Measurements from ENCODE around the gene PLA2G2F. TPM values are rescaled to one million over a fixed set of nuclear protein-coding genes. Genes with fewer than 3 reads are reported as not detected.

PLA2G2F gene
- total RNA-seq, 1 experiment from 2014 or later = not detected

DNA sequence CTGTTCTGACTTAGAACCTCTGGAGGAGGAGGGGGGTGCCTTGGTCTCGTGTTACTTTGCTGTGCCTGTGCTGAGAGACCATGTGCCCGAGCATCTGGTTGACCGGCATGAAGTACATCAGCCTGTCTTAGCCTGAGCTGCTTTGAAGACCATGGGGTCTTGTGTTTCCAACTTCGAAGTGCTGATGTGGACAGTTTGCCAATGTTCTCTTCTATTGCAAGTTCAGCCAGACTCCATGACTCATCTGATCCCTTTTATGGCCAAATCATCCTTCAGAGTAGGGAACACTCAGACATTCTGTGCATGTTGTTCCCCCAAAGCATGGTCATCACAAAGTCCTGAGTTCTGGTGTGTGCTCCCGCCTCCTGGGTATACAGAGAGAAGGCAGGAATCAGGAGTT is 53.2 kb downstream of the PLA2G2F start:
- ChIA-PET POLR2A (interaction anchor here (0.7 kb wide), 1 partner anchor 707 kb away, joined by 3 read pairs; the partner anchor contains the start of gene CAPZB), CTCF (interaction anchor here (0.8 to 2.6 kb wide), 4 partner anchors 20 to 302 kb away, joined by 3 to 13 read pairs (median 4); no protein-coding TSS in a partner anchor)
- Mint-ChIP-seq H3K9me3 (ENCODE audit: unreplicated experiment) (no peaks in the 10 kb centered on the region), H3K4me3 (ENCODE audit: unreplicated experiment) (no peak overlapping the region), H3K4me1 (ENCODE audit: insufficient read depth, unreplicated experiment) (peaks cover 24% of the 10 kb centered on the region), H3K27ac (ENCODE audit: low read depth, unreplicated experiment) (no peak overlapping the region), H3K36me3 (ENCODE audit: insufficient read depth, unreplicated experiment) (no peaks in the 10 kb centered on the region), H3K27me3 (ENCODE audit: insufficient read depth, unreplicated experiment) (peaks cover 23% of the 10 kb centered on the region)
- TF ChIP-seq, protein P1, sequence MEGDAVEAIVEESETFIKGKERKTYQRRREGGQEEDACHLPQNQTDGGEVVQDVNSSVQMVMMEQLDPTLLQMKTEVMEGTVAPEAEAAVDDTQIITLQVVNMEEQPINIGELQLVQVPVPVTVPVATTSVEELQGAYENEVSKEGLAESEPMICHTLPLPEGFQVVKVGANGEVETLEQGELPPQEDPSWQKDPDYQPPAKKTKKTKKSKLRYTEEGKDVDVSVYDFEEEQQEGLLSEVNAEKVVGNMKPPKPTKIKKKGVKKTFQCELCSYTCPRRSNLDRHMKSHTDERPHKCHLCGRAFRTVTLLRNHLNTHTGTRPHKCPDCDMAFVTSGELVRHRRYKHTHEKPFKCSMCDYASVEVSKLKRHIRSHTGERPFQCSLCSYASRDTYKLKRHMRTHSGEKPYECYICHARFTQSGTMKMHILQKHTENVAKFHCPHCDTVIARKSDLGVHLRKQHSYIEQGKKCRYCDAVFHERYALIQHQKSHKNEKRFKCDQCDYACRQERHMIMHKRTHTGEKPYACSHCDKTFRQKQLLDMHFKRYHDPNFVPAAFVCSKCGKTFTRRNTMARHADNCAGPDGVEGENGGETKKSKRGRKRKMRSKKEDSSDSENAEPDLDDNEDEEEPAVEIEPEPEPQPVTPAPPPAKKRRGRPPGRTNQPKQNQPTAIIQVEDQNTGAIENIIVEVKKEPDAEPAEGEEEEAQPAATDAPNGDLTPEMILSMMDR (IDR thresholded peaks at IDR 0.05; ENCODE audit: unreplicated experiment) = no peak
- no TSS peak for BruUV-seq (replicated peaks)
- DNase-seq (ENCODE audit: unreplicated experiment) = peak; percentile 47
- intact Hi-C loops (cut with micrococcal nuclease) = no loop called here

DNA sequence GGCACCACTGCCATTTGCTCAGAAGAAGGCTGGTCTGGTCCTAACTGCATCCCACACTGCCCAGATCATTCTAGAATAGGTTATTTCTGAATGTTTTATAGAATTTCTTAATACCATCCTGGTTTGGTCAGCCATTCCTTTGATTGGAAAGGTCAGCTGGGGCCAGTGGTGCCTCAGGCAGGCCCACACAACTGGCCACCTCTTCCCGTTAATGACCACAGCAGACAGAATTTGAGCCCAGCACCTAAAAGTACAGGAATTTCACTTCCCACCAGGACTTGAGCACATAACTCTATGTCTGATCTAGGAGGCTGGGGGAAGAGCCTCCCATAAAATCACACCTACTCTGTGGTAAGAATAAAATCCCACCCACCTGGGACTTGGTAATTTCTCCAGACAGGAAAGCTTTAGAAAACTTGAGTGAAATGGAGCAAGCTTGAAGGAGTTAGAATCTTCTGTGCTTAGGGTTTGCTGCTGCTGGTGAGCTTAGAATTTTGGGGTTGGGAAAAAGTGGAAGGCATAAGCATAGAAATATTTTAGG is 53.8 kb downstream of the PLA2G2F start:
- TF ChIP-seq, protein P1 (IDR thresholded peaks at IDR 0.05; ENCODE audit: unreplicated experiment) = no peak
- Mint-ChIP-seq H3K4me3 (ENCODE audit: unreplicated experiment) (no peak overlapping the region), H3K27me3 (ENCODE audit: insufficient read depth, unreplicated experiment) (peaks cover 18% of the 10 kb centered on the region), H3K27ac (ENCODE audit: low read depth, unreplicated experiment) (no peak overlapping the region), H3K9me3 (ENCODE audit: unreplicated experiment) (no peaks in the 10 kb centered on the region), H3K4me1 (ENCODE audit: insufficient read depth, unreplicated experiment) (peaks cover 26% of the 10 kb centered on the region), H3K36me3 (ENCODE audit: insufficient read depth, unreplicated experiment) (no peaks in the 10 kb centered on the region)
- DNase-seq (ENCODE audit: unreplicated experiment) = no peak
- ChIA-PET POLR2A (interaction anchor here (1.2 kb wide), 1 partner anchor 45 kb away, joined by 3 read pairs; no protein-coding TSS in a partner anchor), CTCF (interaction anchor here (0.8 to 3.1 kb wide), 9 partner anchors 12 to 302 kb away, joined by 3 to 13 read pairs (median 4); no protein-coding TSS in a partner anchor)
- intact Hi-C loops (cut with micrococcal nuclease) = no loop called here
- no TSS peak for BruUV-seq (replicated peaks)

DNA sequence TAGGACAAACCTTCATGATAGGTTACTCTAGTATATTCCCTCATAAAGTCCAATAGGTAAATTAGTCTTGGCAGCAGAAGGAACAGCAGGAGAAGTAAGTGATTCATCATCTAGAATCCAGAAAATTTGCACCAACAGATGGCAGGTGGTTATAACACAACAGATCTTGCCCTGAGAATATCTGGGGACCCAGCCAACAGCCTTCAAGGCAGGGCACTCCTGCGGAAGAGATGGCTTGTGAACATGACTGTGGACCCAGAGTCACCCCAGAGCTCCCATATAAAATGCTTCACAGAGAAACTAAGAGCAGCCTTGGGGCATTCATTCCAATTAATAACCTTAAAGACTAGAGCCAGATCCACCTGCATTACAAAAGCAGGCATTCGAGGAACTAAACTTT is 55.1 kb downstream of the PLA2G2F start:
- no peak overlapping the region for H3K27ac Mint-ChIP-seq (ENCODE audit: low read depth, unreplicated experiment)
- H3K4me1 Mint-ChIP-seq (ENCODE audit: insufficient read depth, unreplicated experiment) = peaks cover 27% of the 10 kb centered on the region
- ChIA-PET CTCF (interaction anchor here (1.2 to 3.1 kb wide), 6 partner anchors 13 to 103 kb away, joined by 3 to 13 read pairs (median 6); no protein-coding TSS in a partner anchor), POLR2A (interaction anchor here (0.7 to 1.1 kb wide), 2 partner anchors 15 to 140 kb away, joined by 3 to 5 read pairs; no protein-coding TSS in a partner anchor)
- peak; percentile 78 for DNase-seq (ENCODE audit: unreplicated experiment)
- H3K27me3 Mint-ChIP-seq (ENCODE audit: insufficient read depth, unreplicated experiment) = peaks cover 5% of the 10 kb centered on the region
- TF ChIP-seq, protein P1 (IDR thresholded peaks at IDR 0.05; ENCODE audit: unreplicated experiment) = no peak
- H3K4me3 Mint-ChIP-seq (ENCODE audit: unreplicated experiment) = no peak overlapping the region
- BruUV-seq (replicated peaks) = no TSS peak
- intact Hi-C loops (cut with micrococcal nuclease) = loop anchor here (2.0 kb wide), 3 partner anchors 93 to 277 kb away; no protein-coding TSS in a partner anchor
- no peaks in the 10 kb centered on the region for H3K36me3 Mint-ChIP-seq (ENCODE audit: insufficient read depth, unreplicated experiment)
- H3K9me3 Mint-ChIP-seq (ENCODE audit: unreplicated experiment) = no peaks in the 10 kb centered on the region

DNA sequence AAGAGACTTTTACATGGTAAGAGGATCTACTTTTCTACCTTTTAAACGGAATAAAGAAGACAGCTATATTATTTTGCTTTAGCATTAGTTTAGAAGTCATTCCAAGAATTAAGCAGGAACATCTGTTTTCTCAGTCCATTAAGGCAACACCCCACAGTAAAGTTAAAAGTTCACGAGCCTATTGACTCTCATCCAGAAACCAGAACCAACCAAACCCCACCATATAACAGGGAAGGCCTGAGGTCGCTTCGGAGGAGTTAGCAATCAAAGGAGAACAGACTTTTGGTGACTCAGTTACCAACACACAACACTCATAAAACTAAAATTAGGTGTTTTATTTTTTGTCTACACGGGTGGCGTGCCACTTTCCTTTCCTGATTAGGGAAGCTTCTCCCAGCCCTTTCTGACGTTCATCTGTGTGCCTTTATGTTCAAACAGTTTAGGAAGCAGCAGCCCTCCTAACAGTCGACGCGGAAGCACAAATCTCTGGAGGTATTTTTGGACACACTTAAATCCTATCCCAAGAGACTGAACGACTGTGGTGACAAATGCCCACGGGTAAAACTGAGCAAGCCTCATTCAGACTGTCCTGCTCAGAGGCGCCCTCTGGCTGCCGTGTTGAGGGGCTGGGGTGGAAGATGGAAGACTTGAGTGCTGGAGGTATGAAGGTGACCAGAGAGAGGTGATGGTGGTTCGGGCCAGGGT is 55.8 kb downstream of the PLA2G2F start:
- Mint-ChIP-seq H3K27ac (ENCODE audit: low read depth, unreplicated experiment) (no peak overlapping the region), H3K9me3 (ENCODE audit: unreplicated experiment) (no peaks in the 10 kb centered on the region), H3K27me3 (ENCODE audit: insufficient read depth, unreplicated experiment) (no peaks in the 10 kb centered on the region), H3K4me3 (ENCODE audit: unreplicated experiment) (no peak overlapping the region), H3K36me3 (ENCODE audit: insufficient read depth, unreplicated experiment) (no peaks in the 10 kb centered on the region), H3K4me1 (ENCODE audit: insufficient read depth, unreplicated experiment) (peaks cover 31% of the 10 kb centered on the region)
- TF ChIP-seq, protein P1 (IDR thresholded peaks at IDR 0.05; ENCODE audit: unreplicated experiment) = peak; percentile 59
- no TSS peak for BruUV-seq (replicated peaks)
- CTCF ChIA-PET = interaction anchor here (0.6 to 3.1 kb wide), 6 partner anchors 14 to 792 kb away, joined by 3 to 13 read pairs (median 5); no protein-coding TSS in a partner anchor
- POLR2A ChIA-PET = interaction anchor here (0.7 to 1.1 kb wide), 2 partner anchors 16 to 141 kb away, joined by 3 to 5 read pairs; no protein-coding TSS in a partner anchor
- intact Hi-C loops (cut with micrococcal nuclease) = loop anchor here (2.0 kb wide), 3 partner anchors 94 to 278 kb away; no protein-coding TSS in a partner anchor
- peak; percentile 68 for DNase-seq (ENCODE audit: unreplicated experiment)

Measured in MCF 10A (cell line).